HG02970 (cell line): ENCODE data around the gene DNAH6.

Experiments
- ATAC-seq: cut with Tn5 transposase; IDR thresholded peaks from one replicate; pipeline ENCODE4 v1.9.1; 2021; ENCODE audit warnings: mild to moderate bottlenecking, moderate library complexity, moderate number of reproducible peaks; ENCODE audit not compliant: unreplicated experiment, low FRiP score

DNAH6 gene

GRCh38 chr2:84830095-84830494, 313.8 kb downstream of the DNAH6 start:
- no peak for ATAC-seq

GRCh38 chr2:84830758-84831500, 314.6 kb downstream of the DNAH6 start:
- ATAC-seq: no peak

GRCh38 chr2:84832772-84833461, 316.6 kb downstream of the DNAH6 start:
- ATAC-seq: no peak

- ATAC-seq: no peak
These were observed 317.3 kb downstream of the DNAH6 start for GRCh38 chr2:84833481-84834150.

GRCh38 chr2:84836215-84836614, 319.9 kb downstream of the DNAH6 start:
- no peak for ATAC-seq

- ATAC-seq: no peak
These were observed 322.3 kb downstream of the DNAH6 start for GRCh38 chr2:84838434-84839145.

GRCh38 chr2:84839851-84840250, 323.6 kb downstream of the DNAH6 start:
- ATAC-seq: no peak

- no peak for ATAC-seq
These were observed 324.0 kb downstream of the DNAH6 start for GRCh38 chr2:84840306-84840705.

GRCh38 chr2:84841577-84841976, 325.3 kb downstream of the DNAH6 start:
- no peak for ATAC-seq

- ATAC-seq: no peak
These were observed 327.8 kb downstream of the DNAH6 start for GRCh38 chr2:84844141-84844540.

GRCh38 chr2:84846041-84846663, 329.9 kb downstream of the DNAH6 start:
- ATAC-seq: no peak

- ATAC-seq: no peak
These were observed 330.4 kb downstream of the DNAH6 start for GRCh38 chr2:84846741-84847142.

- no peak for ATAC-seq
These were observed 331.2 kb downstream of the DNAH6 start for GRCh38 chr2:84847326-84848050.

GRCh38 chr2:84849271-84849952, 333.1 kb downstream of the DNAH6 start:
- ATAC-seq: no peak

- no peak for ATAC-seq
These were observed 334.2 kb downstream of the DNAH6 start for GRCh38 chr2:84850471-84850870.

GRCh38 chr2:84851876-84852275, 335.6 kb downstream of the DNAH6 start:
- no peak for ATAC-seq

GRCh38 chr2:84854850-84855249, 338.6 kb downstream of the DNAH6 start:
- ATAC-seq: no peak

GRCh38 chr2:84855731-84856130, 339.4 kb downstream of the DNAH6 start:
- ATAC-seq: no peak

GRCh38 chr2:84856787-84857186, 340.5 kb downstream of the DNAH6 start:
- ATAC-seq: no peak
